Stimulated activated CD8-positive, alpha-beta memory T cell treated with anti-CD3 and anti-CD28 coated beads, Interleukin-2, amount 100 ng/mL, for 1 hour (primary cell): Measurements from ENCODE around the gene TC2N.
"Not testable (repeated sequence)": the region's sequence is repeated elsewhere in the genome, so short reads cannot be mapped to it uniquely, and the experiment has no call there.

ENCODE experiments used
- DNase-seq, 2 donors: peaks; one replicate each; pipeline ENCODE4 v3.0.0-alpha.2; 2020; ENCODE audit warnings: low read depth in 2 of 2

The TC2N gene

DNA sequence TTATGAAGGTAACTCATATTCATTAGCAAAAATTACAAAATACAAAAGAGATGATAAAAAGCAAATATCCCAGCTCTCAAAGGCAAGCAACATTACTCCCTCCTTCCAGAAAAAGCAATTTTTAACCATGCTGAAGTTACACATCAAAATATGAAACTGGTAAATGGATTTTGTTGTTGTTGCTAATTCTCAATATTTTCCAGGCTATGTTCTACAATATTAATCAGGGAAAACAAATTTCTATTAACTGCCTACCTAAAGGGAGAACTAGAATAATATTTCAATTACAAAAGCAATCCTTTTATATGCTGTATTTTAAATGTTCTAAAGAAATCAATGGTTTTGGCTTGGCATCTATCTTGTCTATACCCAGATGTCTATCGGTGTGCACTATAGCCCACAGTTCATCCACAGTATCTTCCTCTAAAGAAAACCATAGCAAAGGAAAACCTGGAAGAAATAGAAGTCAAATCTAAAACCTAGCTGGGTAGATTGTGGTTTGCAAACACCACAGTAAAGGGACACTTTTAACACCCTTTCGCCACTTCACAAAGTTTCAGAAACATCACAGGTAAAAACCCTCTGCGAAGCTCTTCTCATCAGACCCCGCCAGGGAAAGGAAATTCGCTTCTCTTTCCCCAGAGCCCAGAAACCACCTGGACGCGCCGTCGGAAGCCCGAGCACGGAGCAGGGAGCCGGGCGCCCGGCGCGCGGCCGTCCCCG is 32.0 kb downstream of the TC2N start:
- no peak for DNase-seq

GRCh38 chr14:91834571-91834970 is 32.8 kb downstream of the TC2N start:
- no peak for DNase-seq

GRCh38 chr14:91831337-91831736 is 36.0 kb downstream of the TC2N start:
- no peak for DNase-seq

DNA sequence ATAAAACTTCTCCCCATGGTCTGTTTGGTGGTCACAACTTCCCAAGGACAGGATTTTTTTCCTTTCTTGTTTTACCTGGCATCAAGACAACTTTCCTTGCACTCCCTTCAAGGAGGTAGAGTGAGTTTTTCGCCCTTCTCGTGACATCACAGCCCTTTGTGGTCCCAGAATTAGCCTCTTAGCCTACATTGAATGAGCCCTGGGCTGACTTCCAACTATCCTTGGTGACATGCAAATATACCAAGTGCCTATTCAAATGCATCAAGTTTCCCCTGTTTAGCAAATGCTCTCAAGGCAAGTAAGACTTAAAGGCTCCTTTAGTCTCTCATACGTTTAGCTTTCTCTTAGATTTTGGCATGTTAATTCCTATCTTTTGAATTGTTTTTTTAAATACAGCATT is 36.6 kb downstream of the TC2N start:
- no peak for DNase-seq

DNA sequence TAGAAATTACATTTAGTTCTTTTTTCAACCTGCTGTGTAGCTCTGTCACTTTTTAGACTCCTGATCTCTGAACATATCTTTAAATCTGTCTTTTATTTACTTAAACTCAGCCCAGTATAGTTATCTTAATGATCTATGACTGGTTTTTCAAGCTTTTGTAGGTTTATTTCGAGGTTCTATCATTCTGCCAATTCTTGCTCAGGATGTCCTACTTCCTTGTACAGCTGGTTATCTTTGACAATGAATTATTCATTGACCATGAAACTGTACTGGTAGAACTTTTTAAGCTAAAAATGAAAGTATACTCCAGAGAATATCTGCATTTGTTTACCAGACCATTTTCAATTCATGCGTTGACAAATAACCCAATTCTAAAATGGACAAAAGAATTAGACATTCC is 37.8 kb downstream of the TC2N start:
- DNase-seq = no peak

- no peak for DNase-seq
These were observed 39.6 kb downstream of the TC2N start for GRCh38 chr14:91827746-91828145.

DNA sequence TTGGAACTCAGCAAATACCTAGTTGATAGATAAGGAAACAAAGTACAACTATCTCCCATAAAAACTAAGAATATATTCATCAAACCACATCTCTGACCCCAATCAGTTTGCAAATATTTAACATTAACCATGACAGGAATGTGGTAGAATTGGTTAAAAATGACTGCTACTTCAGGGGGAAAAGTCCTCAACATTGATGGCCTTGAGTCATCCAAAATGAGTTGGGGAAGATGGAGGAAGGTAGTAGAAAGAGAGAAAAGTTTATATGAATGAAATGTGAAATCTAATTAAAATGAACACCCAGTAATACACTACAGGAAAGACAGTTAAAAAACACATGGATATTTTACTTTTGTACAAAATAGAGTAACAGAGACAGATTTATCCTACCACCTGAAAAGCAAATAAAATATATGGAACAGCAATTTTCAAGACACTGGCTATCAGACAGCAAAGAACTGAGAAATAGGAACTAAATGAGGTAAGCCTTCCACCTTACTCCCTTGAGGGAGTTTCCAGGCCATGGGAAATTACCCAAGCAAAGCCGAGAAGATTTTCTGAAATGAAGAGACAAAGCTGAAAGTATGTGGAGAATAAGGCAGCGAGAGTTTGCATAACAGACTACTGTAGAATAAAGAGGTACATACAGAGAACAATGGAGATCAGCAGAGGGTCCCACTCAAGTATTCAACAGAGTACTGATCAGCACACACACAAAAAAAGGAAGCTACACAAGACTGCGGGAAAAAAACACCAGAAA is 49.6 kb downstream of the TC2N start:
- no peak for DNase-seq

DNA sequence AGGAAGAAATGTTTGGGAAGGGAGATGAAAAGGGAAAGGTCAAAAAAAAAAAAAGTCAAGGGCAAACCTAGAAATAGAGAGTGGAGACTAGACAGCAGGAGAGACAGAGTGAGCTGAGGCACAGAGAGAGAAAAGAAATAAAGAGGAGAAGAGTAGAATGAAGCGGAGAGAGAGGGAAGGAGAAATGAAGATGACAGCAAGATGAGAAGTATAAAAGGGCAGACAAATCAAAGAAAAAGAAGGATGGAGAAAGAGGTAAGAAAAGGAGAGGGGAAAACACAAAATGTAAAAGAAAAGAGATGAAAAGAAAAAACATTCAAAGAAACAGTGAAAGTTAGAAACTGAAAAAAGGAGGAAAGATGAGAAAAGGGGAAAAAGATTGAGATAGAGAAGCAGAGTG is 53.0 kb downstream of the TC2N start:
- no peak for DNase-seq

- DNase-seq = no peak
These were observed 56.6 kb downstream of the TC2N start for GRCh38 chr14:91810699-91811098.

DNA sequence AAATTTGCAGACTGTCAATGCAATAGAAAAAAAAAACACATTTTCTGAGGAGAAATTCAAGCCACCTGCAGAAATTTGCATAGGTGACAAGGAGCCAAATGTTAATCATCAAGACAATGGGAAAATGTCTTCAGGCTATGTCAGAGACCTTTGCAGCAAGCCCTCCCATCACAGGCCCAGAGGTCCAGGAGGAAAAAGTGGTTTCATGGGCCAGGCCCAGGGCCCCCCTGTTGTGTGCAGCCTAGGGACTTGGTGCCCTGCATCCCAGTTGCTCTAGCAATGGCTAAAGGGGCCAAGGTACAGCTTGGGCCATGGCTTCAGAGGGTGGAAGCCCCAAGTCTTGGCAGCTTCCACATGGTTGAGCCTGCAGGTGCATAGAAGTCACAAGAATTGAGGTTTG is 60.6 kb downstream of the TC2N start:
- DNase-seq = no peak

GRCh38 chr14:91806094-91806493 is 61.2 kb downstream of the TC2N start:
- DNase-seq = not testable (repeated sequence)

DNA sequence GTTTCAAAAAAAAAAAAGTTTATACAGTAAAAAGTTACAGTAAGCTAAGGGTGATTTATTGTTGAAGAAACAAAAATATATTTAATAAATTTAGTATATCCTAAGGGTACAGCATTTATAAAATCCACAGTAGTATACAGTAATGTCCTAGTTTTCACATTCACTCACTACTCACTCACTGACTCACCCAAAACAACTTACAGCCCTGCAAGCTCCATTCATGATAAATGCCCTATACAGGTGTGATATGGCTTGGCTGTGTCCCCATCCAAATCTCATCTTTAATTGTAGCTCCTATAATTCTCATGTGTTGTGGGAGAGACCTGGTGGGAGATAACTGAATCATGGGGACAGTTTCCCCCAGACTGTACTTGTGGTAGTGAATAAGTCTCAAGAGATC is 61.7 kb downstream of the TC2N start:
- no peak for DNase-seq

- DNase-seq = no peak
These were observed 66.0 kb downstream of the TC2N start for GRCh38 chr14:91801358-91801757.

DNA sequence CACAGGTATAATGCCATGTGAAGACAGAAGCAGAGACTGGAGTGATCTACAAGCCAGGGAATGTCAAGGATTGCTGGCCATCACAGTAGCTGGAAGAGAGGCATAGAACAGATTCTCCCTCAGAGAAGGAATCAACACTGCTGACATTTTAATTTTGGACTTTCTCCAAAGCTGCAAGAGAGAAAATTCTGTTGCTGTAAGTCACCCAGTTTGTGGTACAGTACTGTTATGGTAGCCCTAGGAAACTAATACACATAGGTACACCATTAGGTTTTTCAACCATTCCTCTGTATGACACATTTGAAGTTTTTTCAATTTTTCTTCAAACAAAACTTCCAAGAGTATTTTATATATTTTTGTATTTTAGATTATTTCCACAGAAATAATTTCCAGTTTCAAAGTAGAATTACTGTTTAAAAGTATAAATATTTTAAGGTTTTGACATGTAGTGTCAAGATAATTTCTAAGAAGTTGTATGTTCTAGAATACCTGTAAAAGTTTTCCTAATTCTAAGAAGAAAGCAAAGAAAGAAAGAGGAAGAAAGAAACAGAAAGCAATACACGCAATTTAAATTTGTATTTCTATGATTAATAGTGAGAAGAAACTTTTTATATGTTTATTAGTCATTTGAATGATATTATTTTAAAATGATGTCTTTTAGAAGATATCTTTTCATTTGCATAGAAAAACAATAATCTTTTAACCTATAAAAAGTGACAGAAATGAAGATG is 70.6 kb downstream of the TC2N start:
- no peak for DNase-seq

DNA sequence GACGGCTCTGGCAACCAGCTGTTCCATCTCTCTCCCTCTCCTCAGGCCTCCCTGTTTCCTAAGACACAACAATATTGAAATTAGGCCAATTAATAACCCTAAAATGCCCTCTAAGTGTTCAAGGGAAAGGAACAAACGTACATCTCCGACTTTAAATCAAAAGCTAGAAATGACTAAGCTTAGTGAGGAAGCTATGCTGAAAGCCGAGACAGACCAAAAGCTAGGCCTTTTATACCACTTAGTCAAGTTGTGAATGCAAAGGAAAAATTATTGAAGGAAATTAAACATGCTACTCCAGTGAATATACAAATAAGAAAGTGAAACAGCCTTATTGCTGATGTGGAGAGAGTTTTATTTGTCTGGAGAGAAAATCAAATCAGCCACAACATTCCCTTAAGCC is 73.6 kb downstream of the TC2N start:
- no peak for DNase-seq

- DNase-seq = no peak
These were observed 81.1 kb downstream of the TC2N start for GRCh38 chr14:91786188-91786587.

DNA sequence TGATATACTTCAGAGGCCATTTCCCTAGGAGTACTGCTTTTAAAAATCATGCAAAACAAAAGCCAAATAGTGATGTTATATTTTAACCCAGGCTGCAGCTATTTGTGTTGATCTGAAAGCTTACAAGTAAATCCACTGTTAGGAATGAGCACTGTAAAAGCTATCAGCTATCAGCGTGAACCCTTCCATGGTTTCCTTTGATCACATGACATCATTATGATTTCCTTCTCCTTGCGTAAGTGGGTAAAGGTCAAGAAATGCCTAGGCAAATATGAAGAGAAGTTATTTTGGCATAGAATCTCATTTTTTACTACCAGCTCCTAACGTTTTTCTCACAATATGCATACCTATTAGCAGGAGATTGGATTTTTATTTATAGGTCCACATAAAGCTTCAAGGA is 86.9 kb downstream of the TC2N start:
- no peak for DNase-seq

DNA sequence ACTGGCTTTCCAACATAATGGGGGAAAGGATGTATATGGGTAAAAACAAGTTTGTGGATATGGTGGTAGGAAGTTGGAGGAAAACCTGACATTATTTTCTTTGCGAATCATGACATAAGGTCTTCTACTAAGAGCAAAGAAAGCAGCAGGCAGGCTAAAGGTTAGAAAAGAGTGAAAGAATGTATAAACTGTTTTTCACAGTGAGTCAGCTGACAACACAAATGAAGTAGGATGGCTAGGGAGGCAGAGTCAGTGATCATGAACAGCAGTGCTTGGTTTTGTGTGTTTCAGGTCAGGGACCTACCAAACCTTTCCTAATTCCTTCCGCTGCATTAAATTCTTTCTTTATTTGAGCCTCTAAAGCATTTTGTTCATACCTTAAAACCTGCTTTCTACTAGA is 89.1 kb downstream of the TC2N start:
- DNase-seq = no peak

- DNase-seq = no peak
These were observed 92.9 kb downstream of the TC2N start for GRCh38 chr14:91774140-91775096.

DNA sequence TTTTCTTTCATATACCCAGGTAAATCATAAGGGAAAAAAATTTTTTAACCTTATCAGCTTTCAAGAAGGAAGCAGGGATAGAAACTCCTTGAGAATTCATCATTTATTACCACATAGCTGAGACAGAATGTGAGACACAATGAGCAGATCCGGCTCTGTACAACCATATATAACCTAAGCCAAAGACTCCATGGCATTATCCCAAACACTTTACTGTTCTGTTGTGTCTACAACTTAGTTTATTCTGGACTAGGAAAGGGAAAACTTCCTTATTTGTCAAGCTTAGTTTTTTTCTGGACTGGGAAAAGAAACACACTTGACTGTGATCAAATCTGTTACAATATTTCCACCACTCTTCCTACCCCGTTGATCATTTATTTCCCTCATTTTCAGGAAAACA is 97.2 kb downstream of the TC2N start:
- no peak for DNase-seq

GRCh38 chr14:91755570-91756295 is 111.6 kb downstream of the TC2N start:
- no peak for DNase-seq
